ENCODE measurements around the gene SDS.

Gene SDS

DNA sequence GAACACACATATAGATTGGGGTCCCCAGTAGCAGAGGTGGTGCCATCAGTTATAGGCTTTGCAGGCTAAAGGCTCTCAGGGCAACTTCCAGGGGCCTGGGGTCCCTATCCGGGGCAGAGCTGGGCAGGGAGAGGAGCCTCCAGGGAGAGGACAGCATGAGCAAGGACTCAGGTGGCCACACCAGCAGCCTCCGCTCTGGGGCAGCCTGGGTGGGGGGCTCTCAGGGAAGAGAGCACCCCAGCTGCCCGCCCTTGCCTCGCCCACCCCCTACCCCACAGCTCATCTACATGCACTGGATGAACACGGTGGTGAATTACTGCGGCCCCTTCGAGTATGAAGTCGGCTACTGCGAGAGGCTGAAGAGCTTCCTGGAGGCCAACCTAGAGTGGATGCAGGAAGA lies 31.3 kb downstream of the SDS start:
- H3K27ac ChIP-seq (ENCODE audit: low read depth, low read length, severe bottlenecking), result no peak overlapping the region
- no peak overlapping the region for H3K4me3 ChIP-seq (ENCODE audit: extremely low read depth, insufficient read depth, low read length, poor library complexity, severe bottlenecking)
- peaks cover 40% of the 10 kb centered on the region for H3K36me3 ChIP-seq (ENCODE audit: control insufficient read depth, insufficient read depth, low read length)
- H3K9me3 ChIP-seq (ENCODE audit: control insufficient read depth, low read length), result no peaks in the 10 kb centered on the region
- no peaks in the 10 kb centered on the region for H3K4me1 ChIP-seq (ENCODE audit: control insufficient read depth, insufficient read depth, low read length, poor library complexity, severe bottlenecking)
- 89 to 100% methylated on average over 1 to 7 of the region's 9 CpGs for WGBS, 2 experiments (ENCODE audit: insufficient coverage in 2 of 2)

DNA sequence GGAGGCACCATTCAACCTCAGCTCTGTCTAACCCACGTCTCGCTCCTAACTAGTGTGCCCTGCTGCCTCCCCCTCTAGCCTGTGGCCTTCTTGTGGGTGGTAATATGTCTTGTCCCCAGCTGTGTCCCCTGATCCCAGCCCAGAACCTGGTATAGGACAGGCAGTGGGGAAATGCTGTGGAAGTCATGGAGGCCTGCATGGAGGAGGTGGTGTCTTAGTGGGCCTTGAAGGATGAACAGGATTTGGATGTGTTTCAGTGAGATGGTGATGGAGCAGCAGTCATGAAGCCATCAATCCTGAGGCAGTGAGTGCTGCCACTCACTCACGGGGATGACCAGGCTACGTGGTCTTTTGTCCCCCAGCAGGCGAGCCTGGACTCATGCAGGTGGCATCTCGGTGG lies 31.9 kb downstream of the SDS start:
- H3K36me3 ChIP-seq (ENCODE audit: control insufficient read depth, insufficient read depth, low read length), result peaks cover 36% of the 10 kb centered on the region
- whole genome bisulfite sequencing, 2 experiments (ENCODE audit: insufficient coverage in 2 of 2), result 94 to 97% methylated on average over 4 of the region's 6 CpGs
- no peak overlapping the region for H3K27ac ChIP-seq (ENCODE audit: low read depth, low read length, severe bottlenecking)
- no peaks in the 10 kb centered on the region for H3K9me3 ChIP-seq (ENCODE audit: control insufficient read depth, low read length)
- H3K4me1 ChIP-seq (ENCODE audit: control insufficient read depth, insufficient read depth, low read length, poor library complexity, severe bottlenecking), result peaks cover under 1% of the 10 kb centered on the region
- no peak overlapping the region for H3K4me3 ChIP-seq (ENCODE audit: extremely low read depth, insufficient read depth, low read length, poor library complexity, severe bottlenecking)

DNA sequence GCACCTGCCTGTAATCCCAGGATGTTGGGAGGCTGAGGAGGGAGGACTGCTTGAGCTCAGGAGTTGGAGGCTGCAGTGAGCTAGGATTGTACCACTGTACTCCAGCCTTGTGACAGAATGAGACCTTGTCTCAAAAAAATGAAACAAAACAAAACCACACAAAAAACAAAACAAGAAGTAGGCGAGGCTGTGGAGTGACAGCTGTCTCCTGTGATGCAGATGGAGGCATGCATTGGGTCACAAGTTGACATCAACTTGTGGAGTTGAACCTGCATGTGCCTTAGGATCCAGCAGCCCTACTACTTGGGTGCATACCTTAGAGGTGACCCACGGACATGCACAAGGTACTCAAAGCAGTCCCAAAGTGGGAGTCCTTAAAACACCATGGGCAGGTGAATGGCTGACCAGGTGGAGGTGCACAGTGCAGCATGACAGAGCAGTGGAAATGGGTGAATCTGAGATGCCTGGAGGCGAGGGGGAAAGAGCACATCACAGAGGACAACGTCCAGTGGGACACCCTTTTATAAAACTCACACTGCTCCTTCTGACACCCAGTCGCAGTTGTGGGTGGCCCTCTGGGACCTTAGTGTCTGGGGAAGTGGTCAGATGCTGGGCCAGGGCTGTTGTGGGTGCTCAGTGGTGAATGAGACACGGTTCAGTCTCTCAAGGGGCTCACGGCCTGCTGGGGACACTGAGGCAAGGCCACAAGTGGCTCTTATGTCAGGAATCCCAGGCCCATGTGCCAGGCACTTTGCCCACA lies 32.6 kb downstream of the SDS start:
- Histone ChIP-seq H3K9me3 (ENCODE audit: control insufficient read depth, low read length) (no peaks in the 10 kb centered on the region), H3K4me1 (ENCODE audit: control insufficient read depth, insufficient read depth, low read length, poor library complexity, severe bottlenecking) (peaks cover 3% of the 10 kb centered on the region), H3K27ac (ENCODE audit: low read depth, low read length, severe bottlenecking) (no peak overlapping the region), H3K36me3 (ENCODE audit: control insufficient read depth, insufficient read depth, low read length) (peaks cover 34% of the 10 kb centered on the region), H3K4me3 (ENCODE audit: extremely low read depth, insufficient read depth, low read length, poor library complexity, severe bottlenecking) (no peak overlapping the region)
- 82 to 91% methylated on average over 4 to 6 of the region's 7 CpGs for WGBS, 2 experiments (ENCODE audit: insufficient coverage in 2 of 2)

DNA sequence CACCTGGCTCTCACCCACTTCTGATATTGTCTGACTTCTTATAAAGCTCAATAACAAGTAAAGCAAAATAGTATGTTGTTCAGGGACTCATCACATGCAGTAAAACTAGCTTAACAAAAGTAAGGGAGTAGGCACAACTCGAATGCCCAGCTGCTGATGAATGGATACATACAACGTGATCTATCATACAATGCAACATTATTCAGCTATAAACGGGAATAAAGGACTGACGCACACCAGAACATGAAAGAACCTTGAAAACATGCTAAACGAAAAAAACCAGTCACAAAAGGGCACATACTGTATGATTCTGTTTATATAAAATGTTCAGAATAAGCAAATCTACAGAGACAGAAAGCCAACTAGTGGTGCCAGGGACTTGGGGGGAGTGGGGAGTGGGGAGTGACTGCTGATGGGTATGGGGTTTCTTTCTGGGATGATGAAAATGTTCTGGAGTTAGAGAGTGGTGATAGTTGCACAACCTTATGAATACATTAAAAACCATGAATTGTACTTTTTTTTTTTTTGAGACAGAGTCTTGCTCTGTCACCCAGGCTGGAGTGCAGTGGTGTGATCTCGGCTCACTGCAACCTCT lies 34.2 kb downstream of the SDS start:
- 80 to 90% methylated on average over 1 of the region's 6 CpGs for WGBS, 2 experiments (ENCODE audit: insufficient coverage in 2 of 2)
- Histone ChIP-seq H3K4me3 (ENCODE audit: extremely low read depth, insufficient read depth, low read length, poor library complexity, severe bottlenecking) (no peak overlapping the region), H3K4me1 (ENCODE audit: control insufficient read depth, insufficient read depth, low read length, poor library complexity, severe bottlenecking) (peaks cover 3% of the 10 kb centered on the region), H3K9me3 (ENCODE audit: control insufficient read depth, low read length) (no peaks in the 10 kb centered on the region), H3K36me3 (ENCODE audit: control insufficient read depth, insufficient read depth, low read length) (peaks cover 25% of the 10 kb centered on the region), H3K27ac (ENCODE audit: low read depth, low read length, severe bottlenecking) (no peak overlapping the region)

DNA sequence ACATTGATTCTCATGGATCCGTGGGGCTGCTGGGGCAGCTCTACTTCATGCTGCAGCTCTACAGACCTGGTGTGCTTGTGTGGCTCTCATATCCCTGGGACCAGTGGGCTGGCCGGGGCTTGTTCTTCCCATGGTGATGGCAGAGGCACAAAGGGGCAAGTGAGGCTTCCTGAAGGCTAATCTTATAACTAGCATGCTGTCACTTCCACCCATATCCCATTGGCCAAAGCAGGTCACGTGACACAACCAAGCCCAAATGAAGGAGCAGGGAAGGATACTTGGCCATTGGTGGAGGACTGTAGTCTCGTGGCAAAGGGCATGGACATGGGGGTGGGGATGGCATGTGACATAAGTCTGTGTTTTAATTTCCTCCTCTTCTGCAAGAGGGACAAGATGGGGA lies 35.4 kb downstream of the SDS start:
- Histone ChIP-seq H3K4me1 (ENCODE audit: control insufficient read depth, insufficient read depth, low read length, poor library complexity, severe bottlenecking) (peaks cover 3% of the 10 kb centered on the region), H3K27ac (ENCODE audit: low read depth, low read length, severe bottlenecking) (no peak overlapping the region), H3K9me3 (ENCODE audit: control insufficient read depth, low read length) (no peaks in the 10 kb centered on the region), H3K4me3 (ENCODE audit: extremely low read depth, insufficient read depth, low read length, poor library complexity, severe bottlenecking) (no peak overlapping the region), H3K36me3 (ENCODE audit: control insufficient read depth, insufficient read depth, low read length) (peaks cover 25% of the 10 kb centered on the region)
- 86 to 92% methylated on average over 2 to 3 of the region's 4 CpGs for WGBS, 2 experiments (ENCODE audit: insufficient coverage in 2 of 2)

DNA sequence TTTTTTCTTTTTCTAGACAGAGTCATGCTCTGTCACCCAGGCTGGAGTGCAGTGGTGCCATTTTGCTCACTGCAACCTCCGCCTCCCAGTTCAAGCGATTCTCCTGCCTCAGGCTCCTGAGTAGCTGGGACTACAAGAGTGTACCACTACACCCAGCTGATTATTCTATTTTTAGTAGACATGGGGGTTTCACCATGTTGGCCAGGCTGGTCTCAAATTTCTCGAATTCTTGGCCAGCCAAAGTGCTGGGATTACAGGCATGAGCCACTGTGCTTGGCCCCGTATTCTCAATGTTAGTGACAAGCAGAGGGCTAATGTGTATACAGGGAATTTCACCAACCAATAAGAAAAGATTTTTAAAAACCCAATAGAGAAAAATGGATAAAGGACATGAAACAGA lies 36.9 kb downstream of the SDS start:
- H3K4me3 ChIP-seq (ENCODE audit: extremely low read depth, insufficient read depth, low read length, poor library complexity, severe bottlenecking), result no peak overlapping the region
- H3K27ac ChIP-seq (ENCODE audit: low read depth, low read length, severe bottlenecking), result no peak overlapping the region
- 43 to 92% methylated on average over 1 to 2 of the region's 4 CpGs for WGBS, 2 experiments (ENCODE audit: insufficient coverage in 2 of 2)
- no peaks in the 10 kb centered on the region for H3K9me3 ChIP-seq (ENCODE audit: control insufficient read depth, low read length)
- H3K4me1 ChIP-seq (ENCODE audit: control insufficient read depth, insufficient read depth, low read length, poor library complexity, severe bottlenecking), result peaks cover 3% of the 10 kb centered on the region
- H3K36me3 ChIP-seq (ENCODE audit: control insufficient read depth, insufficient read depth, low read length), result peaks cover 17% of the 10 kb centered on the region

DNA sequence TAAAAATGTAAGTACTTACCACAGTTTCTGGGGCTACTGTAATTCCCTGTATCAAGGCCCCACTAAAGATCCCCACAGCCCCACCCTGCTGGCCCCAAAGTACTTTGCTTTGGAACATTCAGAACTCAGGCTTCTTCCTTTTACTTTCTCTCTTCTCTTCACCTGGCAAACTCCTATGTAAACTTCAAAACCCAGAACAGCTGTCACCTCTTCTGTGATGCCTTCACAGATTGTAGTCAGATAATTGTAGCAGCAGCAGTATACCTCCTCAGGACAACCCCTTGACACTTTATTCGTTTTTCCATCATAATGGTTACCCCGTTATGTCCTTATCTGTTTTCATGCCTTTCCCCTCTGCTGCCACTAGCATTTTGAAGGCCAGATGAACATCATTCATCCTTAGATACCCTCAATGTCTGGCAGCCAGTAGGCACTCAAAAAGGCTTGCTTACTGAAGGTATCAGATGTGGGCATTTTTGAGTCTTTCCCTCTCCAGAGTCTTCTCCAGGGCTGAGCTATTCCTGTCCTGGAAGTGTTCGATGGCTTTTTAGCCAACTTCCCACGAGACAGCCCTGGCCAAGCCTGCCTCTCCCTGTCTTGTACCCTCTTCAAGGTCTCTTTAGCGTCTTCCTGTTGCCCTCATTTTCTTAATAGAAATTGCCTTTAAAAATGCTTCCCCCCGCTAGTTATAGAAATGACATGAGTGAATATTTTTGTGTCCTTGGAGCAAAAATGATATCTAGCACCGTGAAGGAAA lies 37.9 kb downstream of the SDS start:
- peaks cover 20% of the 10 kb centered on the region for H3K36me3 ChIP-seq (ENCODE audit: control insufficient read depth, insufficient read depth, low read length)
- H3K27ac ChIP-seq (ENCODE audit: low read depth, low read length, severe bottlenecking), result no peak overlapping the region
- 86 to 90% methylated on average over 4 to 5 of the region's 7 CpGs for WGBS, 2 experiments (ENCODE audit: insufficient coverage in 2 of 2)
- H3K9me3 ChIP-seq (ENCODE audit: control insufficient read depth, low read length), result no peaks in the 10 kb centered on the region
- H3K4me3 ChIP-seq (ENCODE audit: extremely low read depth, insufficient read depth, low read length, poor library complexity, severe bottlenecking), result no peak overlapping the region
- H3K4me1 ChIP-seq (ENCODE audit: control insufficient read depth, insufficient read depth, low read length, poor library complexity, severe bottlenecking), result peaks cover 3% of the 10 kb centered on the region

DNA sequence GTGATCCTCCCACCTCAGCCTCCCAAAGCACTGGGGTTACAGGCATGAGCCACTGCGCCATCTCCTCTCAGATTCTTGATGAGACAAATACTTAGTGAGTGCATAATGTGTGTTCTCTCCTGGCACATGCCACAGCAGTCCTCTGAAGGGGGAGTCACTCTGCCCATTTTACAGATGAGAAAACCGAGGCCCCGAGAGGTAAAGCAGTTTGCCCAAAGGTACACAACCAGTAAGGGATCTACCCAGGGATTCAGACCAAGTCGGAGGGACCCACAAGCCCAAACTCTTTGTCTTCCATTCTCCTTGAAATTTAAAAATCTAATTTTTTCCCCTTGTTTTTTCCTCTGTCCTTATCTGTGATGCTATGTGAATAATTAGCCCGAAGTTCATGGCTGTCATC lies 39.0 kb downstream of the SDS start:
- H3K4me3 ChIP-seq (ENCODE audit: extremely low read depth, insufficient read depth, low read length, poor library complexity, severe bottlenecking), result no peak overlapping the region
- WGBS, 2 experiments (ENCODE audit: insufficient coverage in 2 of 2), result 88 to 96% methylated on average over 2 to 4 of the region's 5 CpGs
- peaks cover 7% of the 10 kb centered on the region for H3K4me1 ChIP-seq (ENCODE audit: control insufficient read depth, insufficient read depth, low read length, poor library complexity, severe bottlenecking)
- no peaks in the 10 kb centered on the region for H3K9me3 ChIP-seq (ENCODE audit: control insufficient read depth, low read length)
- H3K27ac ChIP-seq (ENCODE audit: low read depth, low read length, severe bottlenecking), result no peak overlapping the region
- H3K36me3 ChIP-seq (ENCODE audit: control insufficient read depth, insufficient read depth, low read length), result peaks cover 23% of the 10 kb centered on the region

DNA sequence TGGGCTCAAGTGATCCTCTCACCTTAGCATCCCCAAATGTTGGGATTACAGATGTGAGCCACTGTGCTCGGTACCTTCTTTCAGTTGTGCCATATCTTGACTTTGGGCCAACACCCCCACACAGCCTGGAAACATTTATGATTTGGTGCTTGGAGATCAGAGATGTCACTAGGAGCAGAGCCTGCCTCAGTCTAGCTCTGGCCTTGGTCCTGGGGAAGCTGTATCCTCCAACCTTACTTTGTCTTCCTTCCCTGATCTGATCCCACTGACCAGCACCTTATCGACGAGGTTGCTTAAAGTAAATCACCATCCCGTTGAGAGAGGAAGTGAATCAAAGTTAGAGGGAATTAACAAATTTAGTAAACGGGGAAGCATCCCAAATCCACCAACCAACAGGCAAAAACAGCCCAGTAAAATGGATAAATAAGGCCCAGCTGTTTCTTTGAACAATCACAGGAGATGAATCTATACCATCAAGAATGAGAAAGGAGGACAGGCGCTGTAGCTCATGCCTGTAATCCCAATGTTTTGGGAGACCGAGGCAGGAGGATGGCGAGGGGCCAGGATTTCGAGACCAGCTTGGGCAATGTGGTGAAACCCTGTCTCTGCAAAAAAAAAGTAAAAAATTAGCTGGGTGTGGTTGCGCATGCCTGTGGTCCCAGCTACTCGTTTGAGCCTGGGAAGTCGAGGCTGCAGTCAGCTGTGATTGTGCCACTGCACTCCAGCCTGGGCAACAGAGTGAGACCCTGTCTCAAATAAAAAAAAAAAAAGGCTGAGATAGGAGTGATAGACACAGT lies 41.9 kb downstream of the SDS start:
- 90 to 96% methylated on average over 7 to 8 of the region's 12 CpGs for WGBS, 2 experiments (ENCODE audit: insufficient coverage in 2 of 2)
- peaks cover 17% of the 10 kb centered on the region for H3K36me3 ChIP-seq (ENCODE audit: control insufficient read depth, insufficient read depth, low read length)
- peaks cover 7% of the 10 kb centered on the region for H3K4me1 ChIP-seq (ENCODE audit: control insufficient read depth, insufficient read depth, low read length, poor library complexity, severe bottlenecking)
- no peak overlapping the region for H3K4me3 ChIP-seq (ENCODE audit: extremely low read depth, insufficient read depth, low read length, poor library complexity, severe bottlenecking)
- H3K9me3 ChIP-seq (ENCODE audit: control insufficient read depth, low read length), result no peaks in the 10 kb centered on the region
- H3K27ac ChIP-seq (ENCODE audit: low read depth, low read length, severe bottlenecking), result no peak overlapping the region

DNA sequence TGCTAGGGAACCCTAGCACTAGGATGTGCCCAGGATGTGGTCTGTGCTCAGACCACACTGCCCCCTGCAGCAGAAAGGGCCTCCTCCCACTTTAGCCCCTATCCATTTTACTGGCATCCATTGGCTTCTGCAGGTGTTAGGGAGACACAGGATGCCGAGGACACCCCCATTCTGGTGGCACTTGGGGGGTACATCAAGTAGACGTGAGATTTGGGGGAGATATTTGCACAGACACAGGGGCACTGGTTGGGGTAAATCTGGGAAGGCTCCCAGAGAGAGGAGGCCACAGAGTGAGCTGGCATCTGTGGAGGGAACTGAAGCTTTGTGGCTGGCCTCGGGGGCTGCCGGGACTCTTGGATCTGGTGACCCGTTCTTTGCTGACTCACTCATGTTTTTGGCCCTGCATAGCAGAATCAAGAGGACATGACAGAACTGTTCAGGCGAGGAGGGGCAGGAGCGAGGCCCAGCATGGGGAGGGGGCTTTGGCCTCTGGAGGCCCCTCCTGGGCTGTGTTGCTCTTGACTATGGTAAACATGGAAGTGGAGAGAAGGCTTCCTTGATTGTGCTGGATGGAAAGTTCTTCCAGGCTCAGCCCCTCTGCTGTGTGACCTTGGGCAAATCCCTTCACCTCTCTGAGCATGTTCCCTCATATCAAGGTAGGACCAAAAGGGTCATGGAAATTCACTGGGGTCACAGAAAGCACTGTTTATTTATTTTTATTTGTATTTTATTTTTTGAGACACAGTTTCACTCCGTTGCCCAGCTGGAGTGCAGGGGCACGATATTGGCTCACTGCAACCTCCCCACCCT lies 43.5 kb downstream of the SDS start:
- Histone ChIP-seq H3K4me1 (ENCODE audit: control insufficient read depth, insufficient read depth, low read length, poor library complexity, severe bottlenecking) (peaks cover 4% of the 10 kb centered on the region), H3K9me3 (ENCODE audit: control insufficient read depth, low read length) (no peaks in the 10 kb centered on the region), H3K4me3 (ENCODE audit: extremely low read depth, insufficient read depth, low read length, poor library complexity, severe bottlenecking) (no peak overlapping the region), H3K36me3 (ENCODE audit: control insufficient read depth, insufficient read depth, low read length) (peaks cover 17% of the 10 kb centered on the region), H3K27ac (ENCODE audit: low read depth, low read length, severe bottlenecking) (no peak overlapping the region)
- 87 to 90% methylated on average over 8 to 9 of the region's 9 CpGs for WGBS, 2 experiments (ENCODE audit: insufficient coverage in 2 of 2)
